ENCODE data around the gene ALPG.
"Not testable (repeated sequence)": the region's sequence is repeated elsewhere in the genome, so short reads cannot be mapped to it uniquely, and the experiment has no call there.

The ALPG gene

GRCh38 chr2:232398293-232399034 lies 8.2 kb upstream of the ALPG start:
- DNase-seq = no peak

GRCh38 chr2:232400256-232401015 lies 6.2 kb upstream of the ALPG start:
- DNase-seq = no peak

GRCh38 chr2:232402518-232402917 lies 4.1 kb upstream of the ALPG start:
- no peak for DNase-seq

GRCh38 chr2:232405943-232406510 lies 617 bp upstream of the ALPG start:
- DNase-seq = no peak

GRCh38 chr2:232407428-232408150 lies 945 bp downstream of the ALPG start:
- DNase-seq = not testable (repeated sequence)

GRCh38 chr2:232408269-232408668 lies 1.6 kb downstream of the ALPG start:
- DNase-seq = not testable (repeated sequence)

- not testable (repeated sequence) for DNase-seq
Measured at GRCh38 chr2:232409617-232410016, 3.0 kb downstream of the ALPG start.

GRCh38 chr2:232410238-232410900 lies 3.7 kb downstream of the ALPG start:
- DNase-seq = no peak

GRCh38 chr2:232411901-232412629 lies 5.4 kb downstream of the ALPG start:
- DNase-seq = no peak

- DNase-seq = no peak
Measured at GRCh38 chr2:232412986-232413385, 6.3 kb downstream of the ALPG start.

GRCh38 chr2:232415138-232415690 lies 8.6 kb downstream of the ALPG start:
- DNase-seq = no peak

- DNase-seq = no peak
Measured at GRCh38 chr2:232415736-232416520, 9.3 kb downstream of the ALPG start.

- no peak for DNase-seq
Measured at GRCh38 chr2:232416521-232417470, 10.2 kb downstream of the ALPG start.

- DNase-seq = no peak
Measured at GRCh38 chr2:232417489-232417888, 10.8 kb downstream of the ALPG start.

- no peak for DNase-seq
Measured at GRCh38 chr2:232418056-232418455, 11.4 kb downstream of the ALPG start.

GRCh38 chr2:232418466-232419244 lies 12.0 kb downstream of the ALPG start:
- DNase-seq = no peak

GRCh38 chr2:232419245-232420072 lies 12.8 kb downstream of the ALPG start:
- no peak for DNase-seq

- no peak for DNase-seq
Measured at GRCh38 chr2:232420073-232420454, 13.4 kb downstream of the ALPG start.

All from CD4-positive, alpha-beta T cell treated with Interleukin-15 for 1 hour (primary cell).